HL-60/S4 (cell line): ENCODE data around the gene TMEM108.

Source experiments
- in situ Hi-C: fragments of 300-500 bp; cut with MboI; formaldehyde crosslinking; loops from 2 replicates; pipeline ENCODE4 v1.14.3; 2022; ENCODE audit warnings: low sequenced_read_pairs

The TMEM108 gene

GRCh38 chr3:133443649-133444422 is 405.6 kb downstream of the TMEM108 start:
- in situ Hi-C loops, result no loop called here

- in situ Hi-C loops, result no loop called here
Measured at GRCh38 chr3:133444423-133444774, 406.2 kb downstream of the TMEM108 start.

DNA sequence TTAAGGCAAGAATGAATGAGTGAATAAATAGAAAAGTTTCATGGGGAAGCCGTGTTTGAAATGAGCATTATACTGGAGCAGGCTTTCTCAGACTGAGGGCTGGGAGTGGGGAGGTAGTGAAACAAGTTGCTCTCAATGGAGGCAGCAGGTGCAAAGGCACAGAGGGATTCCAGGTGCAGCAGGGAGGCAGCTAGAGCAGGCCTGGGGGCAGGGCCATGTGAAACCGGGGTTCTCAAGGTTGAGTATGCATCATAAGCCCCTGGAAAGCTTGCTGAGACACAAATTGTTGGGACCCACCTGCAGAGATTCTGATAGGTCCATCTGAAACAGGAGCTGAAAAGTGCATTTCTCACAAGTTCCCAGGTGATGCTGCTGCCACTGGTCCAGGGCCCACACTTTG is 406.9 kb downstream of the TMEM108 start:
- in situ Hi-C loops, result no loop called here
